ENCODE results near the gene GALNT18.

- no peak for TF ChIP-seq EP300 (IDR thresholded peaks at IDR 0.05; ENCODE audit: borderline replicate concordance)
- TF ChIP-seq CEBPB (IDR thresholded peaks at IDR 0.05), result no peak
- no peak for TF ChIP-seq ZBTB7A (IDR thresholded peaks at IDR 0.05; ENCODE audit: low read depth)
Observed at GRCh38 chr11:11397036-11397415, 224.8 kb downstream of the GALNT18 start.

Measured in Ishikawa (cell line).